ENCODE data around the gene THBS2.

Gene THBS2

GRCh38 chr6:169229615-169230321 is 23.9 kb downstream of the THBS2 start:
- DNase-seq: no peak

- no peak for DNase-seq
Observed at GRCh38 chr6:169227116-169227515, 26.5 kb downstream of the THBS2 start.

GRCh38 chr6:169225887-169226286 is 27.8 kb downstream of the THBS2 start:
- DNase-seq: no peak

- no peak for DNase-seq
Observed at GRCh38 chr6:169225131-169225576, 28.5 kb downstream of the THBS2 start.

- no peak for DNase-seq
Observed at GRCh38 chr6:169224716-169225115, 28.9 kb downstream of the THBS2 start.

- peak; percentile 73 for DNase-seq
Observed at GRCh38 chr6:169224185-169224695, 29.4 kb downstream of the THBS2 start.

- no peak for DNase-seq
Observed at GRCh38 chr6:169223006-169223405, 30.6 kb downstream of the THBS2 start.

- no peak for DNase-seq
Observed at GRCh38 chr6:169222126-169222525, 31.5 kb downstream of the THBS2 start.

GRCh38 chr6:169221264-169221663 is 32.4 kb downstream of the THBS2 start:
- no peak for DNase-seq

GRCh38 chr6:169220068-169220964 is 33.3 kb downstream of the THBS2 start:
- DNase-seq: no peak

GRCh38 chr6:169217972-169218371 is 35.7 kb downstream of the THBS2 start:
- DNase-seq: no peak

- no peak for DNase-seq
Observed at GRCh38 chr6:169216830-169217229, 36.8 kb downstream of the THBS2 start.

- no peak for DNase-seq
Observed at GRCh38 chr6:169215201-169215681, 38.4 kb downstream of the THBS2 start.

- peak; percentile 87 for DNase-seq
Observed at GRCh38 chr6:169214789-169215188, 38.9 kb downstream of the THBS2 start.

- DNase-seq: peak; percentile 34
Observed at GRCh38 chr6:169213814-169214520, 39.7 kb downstream of the THBS2 start.

GRCh38 chr6:169212897-169213813 is 40.5 kb downstream of the THBS2 start:
- DNase-seq: peak; percentile 86

GRCh38 chr6:169212436-169212835 is 41.2 kb downstream of the THBS2 start:
- no peak for DNase-seq

- DNase-seq: no peak
Observed at GRCh38 chr6:169211881-169212280, 41.8 kb downstream of the THBS2 start.

- DNase-seq: no peak
Observed at GRCh38 chr6:169210611-169211010, 43.0 kb downstream of the THBS2 start.

- no peak for DNase-seq
Observed at GRCh38 chr6:169208011-169208410, 45.6 kb downstream of the THBS2 start.

- no peak for DNase-seq
Observed at GRCh38 chr6:169207482-169207881, 46.2 kb downstream of the THBS2 start.

Measured in NCI-H226 (cell line).